GM21737 (cell line): ENCODE measurements around the gene NCKAP1.
"Not testable (repeated sequence)": the region's sequence is repeated elsewhere in the genome, so short reads cannot be mapped to it uniquely, and the experiment has no call there.

Experiments
- ATAC-seq: cut with Tn5 transposase; IDR thresholded peaks from one replicate; pipeline ENCODE4 v1.9.1; 2021; ENCODE audit warnings: mild to moderate bottlenecking, moderate library complexity; ENCODE audit not compliant: unreplicated experiment

NCKAP1 gene

GRCh38 chr2:182914852-182915251 is 123.4 kb downstream of the NCKAP1 start:
- no peak for ATAC-seq

GRCh38 chr2:182913064-182913463 is 125.2 kb downstream of the NCKAP1 start:
- no peak for ATAC-seq

- no peak for ATAC-seq
Observed at GRCh38 chr2:182912518-182912915, 125.7 kb downstream of the NCKAP1 start.

GRCh38 chr2:182911813-182912517 is 126.3 kb downstream of the NCKAP1 start:
- ATAC-seq: no peak

GRCh38 chr2:182910965-182911364 is 127.3 kb downstream of the NCKAP1 start:
- ATAC-seq: no peak

- no peak for ATAC-seq
Observed at GRCh38 chr2:182907081-182907830, 131.0 kb downstream of the NCKAP1 start.

- ATAC-seq: no peak
Observed at GRCh38 chr2:182906454-182906853, 131.8 kb downstream of the NCKAP1 start.

GRCh38 chr2:182904844-182905243 is 133.4 kb downstream of the NCKAP1 start:
- ATAC-seq: no peak

GRCh38 chr2:182903566-182903965 is 134.7 kb downstream of the NCKAP1 start:
- no peak for ATAC-seq

GRCh38 chr2:182901748-182902147 is 136.5 kb downstream of the NCKAP1 start:
- no peak for ATAC-seq

- no peak for ATAC-seq
Observed at GRCh38 chr2:182898718-182899117, 139.5 kb downstream of the NCKAP1 start.

- no peak for ATAC-seq
Observed at GRCh38 chr2:182897137-182897536, 141.1 kb downstream of the NCKAP1 start.

- ATAC-seq: no peak
Observed at GRCh38 chr2:182895798-182896197, 142.5 kb downstream of the NCKAP1 start.

GRCh38 chr2:182895169-182895568 is 143.1 kb downstream of the NCKAP1 start:
- no peak for ATAC-seq

GRCh38 chr2:182894174-182894573 is 144.1 kb downstream of the NCKAP1 start:
- ATAC-seq: no peak

- ATAC-seq: no peak
Observed at GRCh38 chr2:182893666-182894065, 144.6 kb downstream of the NCKAP1 start.

GRCh38 chr2:182893035-182893434 is 145.2 kb downstream of the NCKAP1 start:
- not testable (repeated sequence) for ATAC-seq

GRCh38 chr2:182891611-182892010 is 146.6 kb downstream of the NCKAP1 start:
- no peak for ATAC-seq

GRCh38 chr2:182890773-182891378 is 147.4 kb downstream of the NCKAP1 start:
- no peak for ATAC-seq

- no peak for ATAC-seq
Observed at GRCh38 chr2:182890305-182890704, 148.0 kb downstream of the NCKAP1 start.

GRCh38 chr2:182887753-182888415 is 150.4 kb downstream of the NCKAP1 start:
- ATAC-seq: no peak
